Suprapubic skin (tissue), 4 donors: ENCODE data around the gene CD86.

Source experiments
- CTCF ChIP-seq, 2 donors: fragments of 200-600 bp in 1 of 2; fragments of 450-650 bp in 1 of 2; sonication (generic) in 1 of 2; IDR thresholded peaks; one replicate each; pipeline ENCODE4 v1.5.1; 2016 to 2019; ENCODE audit warnings: antibody characterized with exemption in 2 of 2, mild to moderate bottlenecking in 1 of 2, moderate library complexity in 1 of 2
- POLR2A ChIP-seq, 2 donors: fragments of 450-650 bp; IDR thresholded peaks; one replicate each; pipeline ENCODE4 v1.6.1; 2017; ENCODE audit warnings: antibody characterized with exemption in 2 of 2, mild to moderate bottlenecking in 2 of 2, moderate library complexity in 2 of 2
- POLR2AphosphoS5 ChIP-seq, 3 donors: sonication (generic); formaldehyde crosslinking; IDR thresholded peaks; one replicate each; pipeline ENCODE4 v1.6.1; 2017; ENCODE audit warnings: antibody characterized with exemption in 3 of 3

GRCh38 chr3:122063908-122064307 is 8.7 kb downstream of the CD86 start:
- TF ChIP-seq POLR2AphosphoS5 (IDR thresholded peaks at IDR 0.05): no peak
- no peak for TF ChIP-seq CTCF (IDR thresholded peaks at IDR 0.05)
- TF ChIP-seq POLR2A (IDR thresholded peaks at IDR 0.05): no peak
